Tibial nerve (tissue), 4 donors: ENCODE measurements around the gene PSG4. TPM values are rescaled to one million over a fixed set of nuclear protein-coding genes. Genes with fewer than 3 reads are reported as not detected.
"Not testable (repeated sequence)": the region's sequence is repeated elsewhere in the genome, so short reads cannot be mapped to it uniquely, and the experiment has no call there.

ENCODE experiments used
- DNase-seq, 2 donors: peaks; one replicate each; pipeline ENCODE4 v3.0.0-alpha.2; 2019; ENCODE audit warnings: low spot score in 2 of 2
- H3K27ac ChIP-seq, 4 donors: fragments of 200-600 bp; sonication (generic) in 3 of 4; one replicate each; pipeline ENCODE4 v1.5.1; 2017 to 2019; ENCODE audit warnings: mild to moderate bottlenecking in 1 of 4
- H3K27me3 ChIP-seq, 2 donors: fragments of 200-600 bp; sonication (generic) in 1 of 2; one replicate each; pipeline versions ENCODE4 v1.5.1 to v1.6.0; 2017 to 2019
- H3K36me3 ChIP-seq, 3 donors: fragments of 200-600 bp; sonication (generic); one replicate each; pipeline ENCODE4 v1.5.1; 2018 to 2019
- H3K4me1 ChIP-seq, 4 donors: fragments of 200-600 bp; sonication (generic) in 3 of 4; one replicate each; pipeline ENCODE4 v1.5.1; 2017 to 2019
- H3K4me3 ChIP-seq, 4 donors: fragments of 200-600 bp; sonication (generic) in 3 of 4; one replicate each; pipeline ENCODE4 v1.5.1; 2017 to 2019; ENCODE audit warnings: mild to moderate bottlenecking in 1 of 4, moderate library complexity in 1 of 4
- H3K9me3 ChIP-seq, 4 donors: fragments of 200-600 bp; sonication (generic) in 3 of 4; one replicate each; pipeline ENCODE4 v1.5.1; 2017 to 2019
- CTCF ChIP-seq, 5 experiments: fragments of 200-600 bp in 3 of 5; fragments of 450-650 bp in 2 of 5; sonication (generic) in 3 of 5; IDR thresholded peaks; one replicate each; pipeline ENCODE4 v1.5.1; 2016 to 2019; ENCODE audit warnings: antibody characterized with exemption in 5 of 5, mild to moderate bottlenecking in 3 of 5, moderate library complexity in 2 of 5
- EP300 ChIP-seq, 2 donors: sonication (generic); formaldehyde crosslinking; IDR thresholded peaks; one replicate each; pipeline ENCODE4 v1.6.1; 2017; ENCODE audit warnings: antibody characterized with exemption in 2 of 2, mild to moderate bottlenecking in 1 of 2
- POLR2A ChIP-seq, 2 donors: fragments of 450-650 bp; IDR thresholded peaks; one replicate each; pipeline ENCODE4 v1.6.1; 2017; ENCODE audit warnings: antibody characterized with exemption in 2 of 2, mild to moderate bottlenecking in 2 of 2, moderate library complexity in 2 of 2
- WGBS, 2 donors: methylation state at CpG; one replicate each; pipeline ENCODE4 v1.1.5; 2018; 5-methylcytosine and 5-hydroxymethylcytosine counted together
- total RNA-seq, 4 donors: library from RNA; depleted of rRNA; stranded (reverse); fragments of >200 nt; gene quantifications; one replicate each; pipeline ENCODE4 v1.1.0, GENCODE V29; 2016

PSG4 gene
- total RNA-seq, 4 donors from 2014 or later, result not detected

DNA sequence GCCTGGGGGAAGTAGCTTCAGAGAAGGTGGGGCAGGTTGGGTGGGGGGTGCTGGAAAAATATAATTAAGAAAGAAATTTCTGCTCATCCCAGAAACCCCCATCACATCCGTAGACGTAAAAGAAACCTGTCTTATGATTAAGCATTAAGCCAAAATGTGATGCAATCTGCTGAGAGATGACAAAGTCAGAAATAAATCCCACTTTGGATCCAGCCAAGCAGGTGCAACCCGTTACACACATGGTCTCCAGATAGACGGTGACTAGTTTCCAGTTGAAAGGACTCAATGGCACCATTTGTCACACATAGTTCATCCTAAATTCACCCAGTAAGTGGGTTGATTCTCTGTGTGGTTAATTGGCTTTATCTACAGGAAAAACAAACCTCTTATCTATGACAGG, 53.2 kb downstream of the PSG4 start:
- Histone ChIP-seq H3K27ac (no peak overlapping the region), H3K27me3 (no peaks in the 10 kb centered on the region), H3K4me1 (no peaks in the 10 kb centered on the region), H3K36me3 (no peaks in the 10 kb centered on the region), H3K9me3 (peaks cover 0 to 9% (median 0%) of the 10 kb centered on the region in 4 donors), H3K4me3 (no peak overlapping the region)
- TF ChIP-seq EP300 (IDR thresholded peaks at IDR 0.05) (no peak), CTCF (IDR thresholded peaks at IDR 0.05) (no peak), POLR2A (IDR thresholded peaks at IDR 0.05) (no peak)
- DNase-seq, result no peak
- 76 to 77% methylated on average over 4 of the region's 4 CpGs for WGBS, 2 donors

GRCh38 chr19:43149788-43150187, 55.6 kb downstream of the PSG4 start:
- not testable (repeated sequence) for H3K27me3 ChIP-seq, H3K9me3 ChIP-seq, H3K36me3 ChIP-seq, DNase-seq, H3K4me1 ChIP-seq, H3K27ac ChIP-seq, H3K4me3 ChIP-seq
- 74 to 78% methylated on average over 7 of the region's 7 CpGs for WGBS, 2 donors

- H3K4me3 ChIP-seq, result no peak overlapping the region
- no peaks in the 10 kb centered on the region for H3K36me3 ChIP-seq
- no peak overlapping the region for H3K27ac ChIP-seq
- TF ChIP-seq POLR2A (IDR thresholded peaks at IDR 0.05) (no peak), EP300 (IDR thresholded peaks at IDR 0.05) (no peak)
- no peaks in the 10 kb centered on the region for H3K9me3 ChIP-seq
- H3K4me1 ChIP-seq, result no peaks in the 10 kb centered on the region
- DNase-seq, result no peak
- WGBS, 2 donors, result 64 to 78% methylated on average over 1 of the region's 1 CpG
- H3K27me3 ChIP-seq, result no peaks in the 10 kb centered on the region
Measured at GRCh38 chr19:43148233-43148632, 57.2 kb downstream of the PSG4 start.

Other genes starting within 250 kb of the PSG4 start
- gene PSG11, start 179.2 kb downstream of the PSG4 start, total RNA-seq, result not detected
- not detected for gene PSG2, start 122.9 kb downstream of the PSG4 start, total RNA-seq
- not detected for gene PSG5, start 19.1 kb downstream of the PSG4 start, total RNA-seq
- not detected for gene PSG9, start 63.9 kb upstream of the PSG4 start, total RNA-seq
- gene CD177, start 148.0 kb upstream of the PSG4 start, total RNA-seq, result 10 to 100 TPM in 3 of 4 donors, 1 to 10 TPM in 1; 5.5 to 42.6 (median 25.3) TPM
- not detected for gene TEX101, start 209.3 kb upstream of the PSG4 start, total RNA-seq